GM12865 (cell line): ENCODE results near the gene SCAF1.

Experiments used
- DNase-seq: peaks from one replicate; pipeline ENCODE4 v3.0.0; 2010; ENCODE audit warnings: low read depth
- H3K4me3 ChIP-seq: 2 replicates; pipeline ENCODE4 v1.5.1; 2011; ENCODE audit warnings: mild to moderate bottlenecking, low read depth, low read length, control low read depth
- CTCF ChIP-seq: IDR thresholded peaks from 2 replicates; pipeline ENCODE4 v1.5.1; 2011; ENCODE audit warnings: low read length, control low read depth, low read depth, inconsistent platforms; ENCODE audit not compliant: insufficient read depth; ENCODE audit errors: missing control alignments

Gene SCAF1

GRCh38 chr19:49639401-49640112 lies 2.5 kb upstream of the SCAF1 start:
- TF ChIP-seq CTCF, result no peak
- H3K4me3 ChIP-seq, result peak overlapping the region; percentile 57
- no peak for DNase-seq

GRCh38 chr19:49640113-49640898 lies 1.7 kb upstream of the SCAF1 start, which contains the start of gene RRAS:
Gene RRAS, minus strand, starts transcription at chr19:49640143. Its CDS starts 45 bp downstream, at chr19:49640098.
- peak; percentile 100 for DNase-seq
- peak within 1 kb of the TSS; percentile 99 for H3K4me3 ChIP-seq
- no peak for TF ChIP-seq CTCF

- DNase-seq, result no peak
- H3K4me3 ChIP-seq, result peak overlapping the region; percentile 77
- no peak for TF ChIP-seq CTCF
These were observed 555 bp downstream of the SCAF1 start for GRCh38 chr19:49642492-49643035.

- no peak for TF ChIP-seq CTCF
- peak overlapping the region; percentile 77 for H3K4me3 ChIP-seq
- peak; percentile 69 for DNase-seq
These were observed 1.5 kb downstream of the SCAF1 start for GRCh38 chr19:49643466-49643865.

GRCh38 chr19:49645592-49645991 lies 3.6 kb downstream of the SCAF1 start:
- TF ChIP-seq CTCF, result no peak
- H3K4me3 ChIP-seq, result no peak overlapping the region
- no peak for DNase-seq

- no peak for DNase-seq
- H3K4me3 ChIP-seq, result no peak overlapping the region
- TF ChIP-seq CTCF, result no peak
These were observed 4.0 kb downstream of the SCAF1 start for GRCh38 chr19:49645995-49646394.
